HS-5 (cell line): ENCODE results near the gene ZFAND2A.
"Not testable (repeated sequence)": the region's sequence is repeated elsewhere in the genome, so short reads cannot be mapped to it uniquely, and the experiment has no call there.

ENCODE experiments used
- DNase-seq: peaks from one replicate; pipeline ENCODE4 v3.0.0-alpha.2; 2012; ENCODE audit warnings: low read depth

Gene ZFAND2A

DNA sequence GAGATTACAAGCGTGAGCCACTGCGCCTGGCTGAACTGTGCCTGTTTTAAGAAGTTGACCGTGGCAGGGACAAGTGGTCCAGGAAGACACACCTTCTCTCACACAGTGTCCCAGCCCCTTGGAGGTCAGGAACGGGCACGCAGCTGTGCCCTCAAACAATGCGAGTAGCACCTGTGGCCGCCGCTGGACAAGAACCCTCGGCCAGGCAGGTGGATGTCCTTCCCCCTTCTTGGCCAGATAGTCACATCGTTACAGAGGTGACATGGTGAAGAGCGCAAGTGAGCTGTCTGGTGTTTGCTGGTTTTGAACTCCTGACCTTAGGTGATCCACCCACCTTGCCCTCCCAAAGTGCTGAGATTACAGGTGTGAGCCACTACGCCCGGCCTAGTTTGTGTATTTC is 8.8 kb downstream of the ZFAND2A start:
- no peak for DNase-seq

DNA sequence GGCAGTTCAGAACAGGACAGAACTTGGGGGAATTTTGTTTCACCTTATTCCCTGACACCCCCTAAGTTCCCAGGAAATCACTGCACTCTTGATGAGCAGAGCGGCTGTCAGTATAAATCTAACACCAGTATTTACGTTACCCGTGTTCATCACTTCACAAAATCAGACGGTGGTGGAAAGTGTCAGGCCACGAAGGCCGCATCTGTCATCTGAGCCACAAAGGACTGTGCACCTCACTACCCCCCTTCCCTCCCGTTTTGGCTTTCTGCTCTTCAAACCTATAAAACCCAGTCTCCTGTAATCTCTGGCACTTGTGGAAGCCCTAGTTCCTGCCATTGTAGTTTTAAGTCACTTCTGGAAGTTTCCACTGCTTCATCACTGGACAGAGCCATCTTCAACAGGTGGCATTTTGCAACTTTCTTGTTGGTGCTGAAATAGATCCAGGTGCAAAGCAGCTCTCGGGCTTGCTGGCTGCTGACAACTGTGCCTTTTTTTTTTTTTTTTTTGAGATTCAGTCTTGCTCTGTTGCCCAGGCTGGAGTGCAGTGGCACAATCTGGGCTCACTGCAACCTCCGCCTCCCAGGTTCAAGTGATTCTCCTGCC is 9.5 kb downstream of the ZFAND2A start:
- DNase-seq, result no peak

DNA sequence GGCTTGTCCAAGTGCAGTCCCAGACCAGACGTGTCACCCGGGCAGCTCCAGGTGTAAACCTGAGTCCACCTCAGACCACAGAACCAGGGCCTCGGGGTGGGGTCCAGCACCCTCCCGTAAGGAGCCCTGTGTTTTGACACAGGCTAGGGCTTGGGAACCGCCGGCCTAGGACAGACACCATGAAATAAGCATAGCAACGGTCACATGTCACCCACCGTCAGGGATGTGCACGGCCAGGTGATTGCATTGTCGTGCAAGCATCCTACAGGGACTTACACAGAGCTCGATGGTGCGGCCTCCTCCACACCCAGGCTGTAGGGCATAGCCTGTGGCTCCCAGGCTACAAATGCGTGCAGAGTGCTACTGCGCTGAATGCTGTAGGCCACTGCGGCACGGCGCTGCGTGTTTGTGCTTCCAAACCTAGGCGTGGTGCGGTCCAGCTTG is 10.6 kb downstream of the ZFAND2A start:
- DNase-seq, result no peak

DNA sequence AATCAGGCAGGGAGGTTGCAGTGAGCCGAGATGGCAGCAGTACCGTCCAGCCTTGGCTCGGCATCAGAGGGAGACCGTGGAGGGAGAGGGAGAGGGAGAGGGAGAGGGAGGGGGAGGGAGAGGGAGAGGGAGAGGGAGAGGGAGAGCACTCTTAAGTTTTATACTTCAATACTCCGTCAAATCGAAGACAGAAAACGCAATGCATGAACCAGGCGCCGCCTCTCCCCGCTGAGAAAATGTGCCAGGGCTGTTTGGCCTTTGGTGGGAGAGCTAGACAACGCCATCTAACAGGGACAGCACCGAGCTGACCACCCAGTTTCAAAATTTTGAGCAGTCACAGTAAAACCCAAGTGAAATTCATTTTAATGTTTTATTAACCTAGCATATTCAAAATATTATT is 12.1 kb downstream of the ZFAND2A start:
- DNase-seq, result not testable (repeated sequence)

DNA sequence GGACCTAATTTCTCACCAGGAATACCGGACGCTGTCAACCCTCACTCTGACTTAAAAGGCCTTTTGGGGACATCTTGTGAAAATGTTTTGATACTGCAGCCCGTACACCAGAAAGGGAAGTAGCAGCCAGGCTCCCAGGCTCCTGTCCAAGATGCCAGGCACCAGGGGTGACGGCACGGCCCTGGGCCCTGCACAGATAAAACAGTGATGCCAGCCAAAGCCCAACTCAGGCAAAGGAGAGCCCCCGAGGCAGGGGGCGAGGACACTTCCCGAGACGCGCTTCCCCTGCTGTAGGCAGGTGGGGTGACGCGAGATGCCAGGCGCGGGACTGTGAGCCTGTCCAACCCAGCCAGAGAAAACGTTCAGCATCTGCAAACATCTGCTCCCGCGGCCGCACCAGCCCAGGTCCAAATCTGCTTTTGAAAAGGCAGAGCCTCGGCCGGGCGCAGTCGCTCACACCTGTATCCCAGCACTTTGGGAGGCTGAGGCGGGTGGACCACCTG is 15.7 kb downstream of the ZFAND2A start:
- no peak for DNase-seq

DNA sequence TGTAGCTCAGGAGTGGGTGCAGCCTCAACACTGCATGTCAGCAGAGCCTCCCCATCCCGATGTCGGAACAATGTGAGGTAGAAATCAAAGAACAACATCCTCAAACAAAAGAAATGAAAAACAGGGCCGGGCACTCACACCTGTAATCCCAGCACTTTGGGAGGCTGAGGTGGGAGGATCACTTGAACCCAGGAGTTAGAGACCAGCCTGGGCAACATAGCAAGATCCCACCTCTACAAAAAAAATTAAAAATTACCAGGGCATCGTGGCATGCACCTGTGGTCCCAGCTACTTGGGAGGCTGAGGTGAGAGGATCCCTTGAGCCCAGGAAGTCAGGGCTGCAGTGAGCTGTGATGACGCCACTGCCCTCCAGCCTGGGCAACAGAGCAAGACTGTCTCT is 17.0 kb downstream of the ZFAND2A start:
- not testable (repeated sequence) for DNase-seq

DNA sequence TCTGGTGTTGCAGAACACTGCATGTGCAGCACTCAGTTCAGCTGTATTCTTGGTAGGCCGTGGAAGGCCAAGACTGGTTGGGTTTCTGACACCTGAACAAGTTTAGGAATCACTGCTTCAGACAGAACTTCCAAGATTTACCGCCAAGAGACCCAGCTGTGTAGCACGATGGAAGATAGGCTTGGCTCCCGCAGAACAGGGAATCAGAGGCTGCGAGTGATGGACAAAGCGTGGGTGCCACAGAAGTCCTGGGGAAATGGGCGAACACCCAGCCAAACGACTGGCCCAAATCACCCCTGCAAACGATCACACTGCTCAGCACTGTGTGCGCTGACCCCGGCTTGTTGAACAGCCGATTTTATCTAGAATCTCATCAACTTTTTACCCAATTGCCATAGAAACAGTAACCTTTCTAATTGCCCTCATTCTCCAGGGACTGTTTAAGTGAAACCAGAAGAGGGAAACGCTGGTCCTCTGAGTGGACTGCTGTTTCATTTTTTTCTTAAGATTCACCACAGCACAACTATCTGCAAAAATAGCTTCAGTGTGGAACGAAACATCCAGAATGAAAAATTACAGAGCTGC is 17.9 kb downstream of the ZFAND2A start:
- DNase-seq, result no peak

DNA sequence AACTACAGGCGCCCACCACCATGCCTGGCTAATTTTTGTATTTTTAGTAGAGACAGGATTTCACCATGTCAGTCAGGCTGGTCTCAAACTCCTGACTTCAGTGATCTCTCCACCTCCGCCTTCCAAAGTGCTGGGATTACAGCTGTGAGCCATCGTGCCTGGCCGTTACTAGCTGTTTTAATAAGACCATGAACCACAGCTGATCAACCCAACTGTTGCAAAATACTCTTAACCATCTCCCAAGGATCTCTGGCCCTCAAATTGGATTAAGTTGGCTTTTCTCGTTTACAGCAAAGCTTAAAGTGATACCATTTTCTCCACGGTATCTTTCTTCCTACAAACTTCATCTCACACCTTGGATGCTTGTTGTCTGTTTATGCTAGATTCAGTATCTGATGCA is 18.3 kb downstream of the ZFAND2A start:
- DNase-seq, result no peak

DNA sequence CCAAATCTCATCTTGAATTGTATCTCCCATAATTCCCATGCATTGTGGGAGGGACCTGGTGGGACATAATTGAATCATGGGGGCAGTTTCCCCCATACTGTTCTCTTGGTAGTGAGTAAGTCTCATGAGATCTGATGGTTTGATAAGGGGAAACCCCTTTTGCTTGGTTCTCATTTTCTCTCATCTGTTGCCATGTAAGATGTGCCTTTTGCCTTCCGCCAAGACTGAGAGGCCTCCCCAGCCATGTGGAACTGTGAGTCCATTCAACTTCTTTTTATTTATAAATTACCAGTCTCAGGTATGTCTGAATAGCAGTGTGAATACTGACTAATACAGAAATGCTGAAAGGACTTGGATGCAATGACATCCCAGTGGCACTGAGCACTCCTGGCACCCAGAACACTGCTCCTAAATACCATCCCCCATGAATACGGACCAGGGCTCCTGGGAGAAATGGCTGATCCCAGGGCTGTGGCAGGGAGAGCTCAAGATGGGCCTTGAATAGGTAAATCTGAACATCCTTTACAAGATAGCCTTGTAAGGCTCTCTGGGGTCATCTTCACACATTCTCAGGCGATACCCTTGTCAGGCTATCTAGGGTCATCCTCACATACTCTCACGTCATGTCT is 19.4 kb downstream of the ZFAND2A start:
- DNase-seq, result no peak

DNA sequence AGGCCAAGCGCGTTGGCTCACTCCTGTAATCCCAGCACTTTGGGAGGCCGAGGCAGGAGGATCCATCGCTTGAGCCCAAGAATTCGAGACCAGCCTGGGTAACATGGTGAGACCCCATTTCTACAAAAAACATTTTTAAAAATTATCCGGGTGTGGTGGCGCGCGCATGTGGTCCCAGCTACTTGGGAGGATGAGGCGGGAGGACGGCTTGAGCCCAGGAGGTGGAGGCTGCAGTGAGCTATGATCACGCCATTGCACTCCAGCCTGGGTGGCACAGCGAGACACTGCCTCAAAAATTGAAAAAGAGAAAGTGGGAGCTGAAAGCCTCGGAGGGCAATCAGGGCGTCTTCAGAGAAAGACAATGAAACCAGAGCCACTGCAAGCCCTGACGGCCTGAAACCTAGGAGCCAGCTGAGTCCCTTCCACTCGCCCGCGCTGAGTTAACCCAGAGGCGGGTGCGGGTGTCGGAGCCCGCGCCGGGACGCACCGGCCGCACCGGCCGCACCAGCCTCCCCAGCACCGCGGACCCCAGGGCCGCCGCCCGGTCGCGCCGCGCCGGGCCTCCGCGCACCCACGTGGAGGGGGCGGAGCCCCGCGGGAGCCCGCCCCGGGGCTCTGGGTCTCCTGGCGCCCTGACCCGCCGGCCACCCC is 22.4 kb downstream of the ZFAND2A start:
- DNase-seq, result no peak

DNA sequence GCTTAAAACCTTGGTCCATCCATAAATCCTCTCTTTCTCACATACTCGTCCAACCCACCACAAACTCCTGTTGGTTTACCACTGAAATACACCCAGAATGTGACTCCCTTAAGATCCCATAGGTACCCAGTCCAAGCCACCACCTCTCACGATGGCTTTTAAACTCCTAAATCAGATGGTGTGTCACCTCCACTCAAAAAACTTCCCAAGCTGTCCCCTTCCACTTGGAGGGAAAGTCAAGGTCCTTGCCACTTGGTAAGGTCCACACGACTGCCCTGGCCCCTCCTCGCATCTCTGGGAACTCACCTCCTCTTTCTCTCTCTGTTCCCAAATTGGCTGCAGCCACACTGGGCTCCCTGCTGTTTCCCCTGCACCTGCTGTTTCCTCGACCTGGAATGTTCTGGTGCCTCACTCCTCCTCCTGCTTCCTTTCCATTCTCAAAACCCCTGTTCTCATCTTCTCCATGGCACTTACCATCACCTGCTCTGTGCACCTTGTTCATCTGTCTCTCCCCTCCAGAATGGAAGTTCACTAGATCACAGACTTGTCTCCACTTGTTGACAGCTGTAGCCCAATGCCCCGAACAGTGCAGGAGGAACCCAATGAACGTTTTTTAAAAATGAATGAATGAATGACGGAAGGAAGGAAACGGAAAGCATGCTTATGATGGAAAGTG is 23.0 kb downstream of the ZFAND2A start:
- no peak for DNase-seq

DNA sequence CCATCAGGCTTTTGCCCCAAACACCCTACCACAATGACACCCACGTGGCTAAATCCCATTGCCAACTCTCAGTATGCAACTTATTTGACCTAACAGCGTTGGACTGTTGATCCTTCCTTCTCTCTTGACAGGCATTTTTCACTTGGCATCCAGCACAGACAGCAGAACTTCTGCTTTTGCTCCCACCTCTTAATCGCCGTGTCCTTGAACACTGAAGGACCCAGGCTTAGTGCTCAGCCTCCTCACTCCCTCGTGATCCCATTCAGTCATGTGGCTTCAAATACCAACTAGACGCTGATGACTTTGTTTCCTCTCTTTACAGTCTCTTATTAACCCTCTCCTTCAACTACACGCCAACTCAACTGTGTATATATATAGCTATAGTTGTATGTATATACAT is 25.0 kb downstream of the ZFAND2A start:
- DNase-seq, result no peak

DNA sequence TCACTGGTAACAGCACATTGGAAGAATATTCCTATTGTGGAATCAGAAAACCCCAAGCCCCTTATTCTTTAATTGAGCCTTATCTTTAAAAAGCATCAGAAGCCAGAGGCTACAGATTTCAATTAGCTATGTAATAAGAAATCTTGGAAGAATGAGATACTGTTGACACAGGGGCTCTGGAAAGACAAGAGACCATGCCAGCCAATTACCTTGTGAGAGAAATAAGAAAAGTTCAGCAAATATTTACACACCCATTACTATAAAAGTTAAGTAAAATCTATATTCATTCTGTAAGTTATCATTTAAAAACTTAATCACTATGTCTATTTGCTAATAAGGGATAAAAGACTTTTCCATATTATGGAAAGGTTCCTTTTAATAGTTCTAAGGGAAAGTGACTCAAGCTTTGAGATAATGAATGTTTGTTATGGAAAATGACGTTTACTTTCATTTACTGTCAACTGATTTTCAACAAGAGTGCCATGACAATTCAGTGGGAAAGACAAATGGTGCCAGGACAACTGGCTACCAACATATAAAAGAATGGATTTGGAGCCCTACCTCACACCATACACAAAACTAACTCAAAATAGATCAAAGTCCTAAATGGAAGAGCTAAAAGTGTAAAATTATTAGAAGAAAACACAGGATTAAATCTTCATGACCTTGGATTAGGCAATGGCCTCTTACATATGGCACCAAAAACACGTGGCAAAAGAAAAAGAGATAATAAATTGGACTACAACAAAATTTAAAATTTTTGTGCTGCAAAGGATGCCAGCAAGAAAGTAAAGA is 28.3 kb downstream of the ZFAND2A start:
- no peak for DNase-seq

DNA sequence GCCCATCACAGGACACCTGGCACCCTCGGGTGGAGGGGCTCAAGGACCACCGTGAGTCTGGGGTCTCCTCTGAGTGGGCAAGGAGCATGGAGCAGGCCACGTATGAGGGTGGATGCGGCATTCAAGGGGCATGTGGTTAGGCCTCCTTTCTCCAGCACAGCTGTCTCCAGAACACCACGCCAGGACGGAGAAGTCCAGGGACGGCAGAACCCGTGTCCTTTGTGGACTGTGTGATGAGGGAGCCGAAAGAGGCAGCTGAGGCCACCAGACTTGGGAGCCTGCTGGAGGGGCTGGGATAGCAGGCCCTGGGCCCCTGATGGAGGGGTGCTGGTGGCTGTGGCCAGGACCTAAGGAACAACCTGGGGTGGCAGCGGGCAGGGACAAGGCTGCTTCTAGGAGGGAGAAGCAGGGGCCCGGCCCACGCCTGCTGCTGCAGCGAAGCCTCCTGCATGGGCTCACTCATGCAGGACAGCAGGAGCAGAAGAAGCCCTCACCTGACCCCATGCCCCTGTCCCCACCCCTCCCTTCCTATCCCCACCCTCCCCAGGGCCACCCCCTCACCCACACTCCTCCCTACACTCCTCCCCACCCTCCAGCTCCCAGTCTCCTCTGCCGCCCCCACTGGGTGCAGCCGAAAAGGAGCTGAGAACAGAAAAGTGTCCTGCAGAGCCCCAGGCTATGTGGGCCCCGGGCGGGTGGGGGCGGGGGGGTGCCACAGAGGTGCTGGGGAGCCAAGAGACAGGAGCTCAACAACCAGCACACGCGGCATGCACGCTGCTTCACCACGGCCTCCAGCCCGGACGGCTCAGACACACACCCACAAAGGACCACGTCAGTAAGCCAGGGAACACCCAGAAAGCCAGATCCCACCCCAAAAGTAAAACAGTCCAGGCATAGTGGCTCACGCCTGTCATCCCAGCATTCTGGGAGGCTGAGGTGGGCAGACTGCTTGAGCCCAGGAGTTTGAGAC is 29.7 kb downstream of the ZFAND2A start:
- no peak for DNase-seq

DNA sequence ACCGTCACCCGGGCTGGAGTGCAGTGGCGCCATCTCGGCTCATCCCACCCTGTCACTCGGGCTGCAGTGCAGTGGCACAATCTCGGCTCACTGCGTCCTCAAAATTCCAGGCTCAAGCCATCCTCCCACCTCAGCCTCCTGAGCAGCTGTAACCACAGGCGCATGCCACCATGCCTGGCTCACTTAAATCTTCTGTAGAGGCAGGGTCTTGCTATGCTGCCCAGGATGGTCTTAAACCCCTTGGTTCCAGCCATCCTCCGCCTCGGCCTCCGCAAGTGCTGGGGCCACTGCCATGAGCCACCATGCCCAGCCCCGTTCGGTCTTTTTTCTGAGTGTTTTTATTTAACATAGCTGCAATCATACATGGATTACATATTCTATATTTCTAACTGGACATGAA is 30.6 kb downstream of the ZFAND2A start:
- no peak for DNase-seq

DNA sequence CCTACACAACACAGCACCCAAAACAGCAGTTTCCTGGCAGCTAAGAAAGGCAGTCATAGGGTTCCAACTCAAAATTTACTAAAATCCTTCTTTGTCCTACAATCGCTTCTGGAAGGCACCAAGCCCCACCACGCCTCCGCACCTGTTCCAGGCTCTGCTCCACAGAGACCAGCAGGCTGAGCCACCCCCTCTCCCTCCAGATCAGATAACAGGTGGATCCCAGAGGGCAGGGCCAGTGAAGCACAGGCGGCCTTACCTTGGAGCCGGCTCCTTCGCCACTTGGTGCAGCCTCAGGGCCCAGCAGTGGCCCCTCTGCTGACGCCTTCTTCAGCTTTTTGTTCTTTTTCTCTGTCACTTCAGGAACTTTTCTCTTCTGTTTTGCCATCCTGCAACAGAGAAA is 33.0 kb downstream of the ZFAND2A start:
- no peak for DNase-seq

DNA sequence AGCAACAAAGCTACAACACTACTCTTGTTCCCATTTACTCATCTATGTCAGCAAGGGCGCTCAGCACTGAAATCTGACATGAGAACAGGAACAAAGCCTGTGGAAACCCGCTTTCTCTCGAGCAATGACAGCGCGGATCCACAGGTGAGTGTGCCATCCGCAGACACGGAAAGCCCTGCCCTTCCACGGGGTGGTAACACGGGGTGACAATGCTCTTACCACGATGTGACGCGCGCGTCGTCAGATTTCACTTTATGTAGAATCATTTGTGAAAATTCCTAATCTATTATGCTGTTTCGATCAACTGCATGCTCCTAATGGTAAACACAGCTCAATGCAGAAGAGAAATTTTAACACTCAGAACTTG is 34.4 kb downstream of the ZFAND2A start:
- no peak for DNase-seq

DNA sequence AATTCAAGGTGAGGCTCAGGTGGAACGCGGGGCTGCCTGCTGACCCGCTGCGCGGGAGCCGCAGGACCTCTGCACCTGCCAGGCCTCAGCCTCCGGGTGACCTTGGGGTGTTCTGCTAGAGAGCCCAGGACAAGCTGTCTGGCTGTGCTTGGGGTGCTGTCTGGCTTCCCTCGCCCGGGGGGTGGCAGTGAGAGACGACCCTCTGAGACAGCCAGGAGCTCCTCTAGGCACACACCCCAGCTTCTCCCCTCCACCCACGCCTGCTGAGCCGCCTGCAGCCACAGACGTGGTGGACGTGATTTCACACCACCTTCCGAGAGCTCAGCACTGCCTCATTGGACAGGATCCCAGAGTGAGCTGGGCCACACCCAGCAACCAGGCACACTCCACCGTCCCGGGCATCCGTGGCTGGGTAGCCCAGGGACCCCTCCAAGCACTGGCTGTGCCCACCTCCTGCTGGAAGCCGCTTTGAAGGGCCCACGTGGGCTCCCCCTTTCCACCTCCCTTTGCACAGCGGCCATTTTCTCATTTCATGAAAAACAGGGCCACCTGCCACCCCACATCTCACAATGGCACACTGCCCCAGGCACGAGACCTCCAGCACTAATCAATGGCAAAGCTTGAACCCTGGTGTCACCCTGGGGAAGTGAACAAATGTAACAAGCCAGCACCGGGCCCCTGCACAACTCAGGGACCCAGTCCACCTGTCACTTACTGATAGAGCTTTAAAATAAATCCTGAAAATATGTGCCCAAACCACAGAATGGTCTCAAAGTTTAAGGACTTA is 35.0 kb downstream of the ZFAND2A start:
- DNase-seq, result no peak

DNA sequence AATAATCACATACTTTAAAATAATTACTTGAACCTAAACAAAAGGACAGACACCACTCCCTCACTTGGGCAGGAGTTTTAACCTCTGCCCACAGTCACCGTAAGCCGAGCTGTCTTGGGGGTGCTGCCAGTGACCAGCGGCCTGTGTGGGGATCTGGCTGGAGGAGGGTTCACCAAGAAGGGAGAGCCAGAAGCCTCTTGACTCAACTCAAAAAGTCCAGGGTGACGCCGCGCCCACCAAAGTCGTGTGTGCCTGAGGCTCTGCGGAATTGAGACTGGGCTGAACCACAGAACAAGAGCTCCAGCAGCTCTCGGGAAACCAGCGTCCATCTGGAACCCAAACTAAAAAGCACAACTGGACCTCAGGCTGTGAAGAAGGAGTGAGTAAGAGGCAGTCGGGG is 35.8 kb downstream of the ZFAND2A start:
- DNase-seq, result no peak

DNA sequence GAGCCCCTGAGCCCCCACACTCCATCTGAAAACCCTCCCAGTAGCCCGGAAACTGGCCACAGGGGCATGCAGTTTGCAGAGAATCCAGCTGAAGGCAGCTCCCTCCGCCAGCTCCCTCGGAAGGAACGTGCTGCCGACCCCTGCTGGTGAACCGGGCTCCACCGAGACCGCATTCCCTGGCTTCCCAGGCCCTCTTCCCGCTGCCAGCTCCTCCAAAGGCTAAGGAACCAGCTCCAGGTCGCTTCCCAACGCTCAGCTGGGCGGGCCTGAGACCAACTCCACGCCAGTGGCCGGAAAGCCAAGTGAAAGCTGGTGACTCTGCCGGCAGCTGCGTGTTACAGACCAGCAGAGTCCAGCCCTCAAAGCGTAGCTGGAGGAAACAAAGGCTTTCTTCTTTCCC is 36.3 kb downstream of the ZFAND2A start:
- DNase-seq, result no peak
